Thyroid gland (tissue), 4 donors: ENCODE results near the gene CPA5. TPM values are rescaled to one million over a fixed set of nuclear protein-coding genes. Genes with fewer than 3 reads are reported as not detected.

ENCODE experiments used
- DNase-seq, 2 donors: peaks; one replicate each; pipeline ENCODE4 v3.0.0-alpha.2; 2019
- H3K27ac ChIP-seq, 3 donors: fragments of 200-600 bp; sonication (generic); 1 replicate in 2 of 3; 2 replicates in 1 of 3; pipeline ENCODE4 v1.5.1; 2016 to 2019; ENCODE audit warnings: mild to moderate bottlenecking in 1 of 3, moderate library complexity in 1 of 3
- H3K27me3 ChIP-seq: fragments of 200-600 bp; sonication (generic); one replicate; pipeline ENCODE4 v1.5.1; 2019
- H3K36me3 ChIP-seq, 2 donors: fragments of 200-600 bp; sonication (generic); one replicate each; pipeline ENCODE4 v1.5.1; 2016 to 2019
- H3K4me1 ChIP-seq, 2 donors: fragments of 200-600 bp; sonication (generic); one replicate each; pipeline ENCODE4 v1.5.1; 2017 to 2019
- H3K4me3 ChIP-seq, 3 donors: fragments of 200-600 bp; sonication (generic); replicated peaks in 1 of 3; 1 replicate in 2 of 3; 2 replicates in 1 of 3; pipeline ENCODE4 v1.5.1; 2016; ENCODE audit warnings: mild to moderate bottlenecking in 1 of 3
- H3K9me3 ChIP-seq: fragments of 200-600 bp; sonication (generic); one replicate; pipeline ENCODE4 v1.5.1; 2017
- CTCF ChIP-seq, 6 experiments: fragments of 200-600 bp in 3 of 6; fragments of 450-650 bp in 3 of 6; sonication (generic) in 3 of 6; IDR thresholded peaks; one replicate each; pipeline ENCODE4 v1.5.1; 2016 to 2019; ENCODE audit warnings: antibody characterized with exemption in 6 of 6, mild to moderate bottlenecking in 2 of 6, inconsistent platforms in 1 of 6, moderate library complexity in 1 of 6
- POLR2A ChIP-seq, 2 donors: fragments of 450-650 bp; IDR thresholded peaks; one replicate each; pipeline ENCODE4 v1.6.1; 2017; ENCODE audit warnings: antibody characterized with exemption in 2 of 2, mild to moderate bottlenecking in 2 of 2, moderate library complexity in 1 of 2
- WGBS, 2 donors: methylation state at CpG; one replicate each; pipeline ENCODE4 v1.1.5; 2017; 5-methylcytosine and 5-hydroxymethylcytosine counted together
- intact Hi-C: fragments of 100-400 bp; cut with DNase I; formaldehyde crosslinking; loops from one replicate; pipeline ENCODE4 v1.15.1; 2023
- total RNA-seq, 4 donors: library from RNA; depleted of rRNA; stranded (reverse); fragments of >200 nt; gene quantifications; one replicate each; pipeline ENCODE4 v1.2.3, GENCODE V29; 2016

The CPA5 gene
- total RNA-seq, 4 donors from 2014 or later = not detected

GRCh38 chr7:130303982-130304381 is 40.6 kb upstream of the CPA5 start:
- no peak overlapping the region for H3K4me3 ChIP-seq
- TF ChIP-seq POLR2A (IDR thresholded peaks at IDR 0.05) = no peak
- TF ChIP-seq CTCF (IDR thresholded peaks at IDR 0.05) = no peak
- H3K27ac ChIP-seq = no peak overlapping the region
- no peaks in the 10 kb centered on the region for H3K27me3 ChIP-seq
- WGBS, 2 donors = 95 to 99% methylated on average over 5 of the region's 5 CpGs
- intact Hi-C loops = no loop called here
- no peaks in the 10 kb centered on the region for H3K36me3 ChIP-seq
- no peaks in the 10 kb centered on the region for H3K4me1 ChIP-seq
- H3K9me3 ChIP-seq = no peaks in the 10 kb centered on the region
- no peak for DNase-seq

- DNase-seq = no peak
- 92 to 97% methylated on average over 3 of the region's 3 CpGs for WGBS, 2 donors
- no peaks in the 10 kb centered on the region for H3K4me1 ChIP-seq
- no peak overlapping the region for H3K4me3 ChIP-seq
- intact Hi-C loops = no loop called here
- no peaks in the 10 kb centered on the region for H3K27me3 ChIP-seq
- no peaks in the 10 kb centered on the region for H3K36me3 ChIP-seq
- H3K9me3 ChIP-seq = no peaks in the 10 kb centered on the region
- H3K27ac ChIP-seq = no peak overlapping the region
- TF ChIP-seq POLR2A (IDR thresholded peaks at IDR 0.05) (no peak), CTCF (IDR thresholded peaks at IDR 0.05) (no peak)
Observed at GRCh38 chr7:130304878-130305277, 39.7 kb upstream of the CPA5 start.

GRCh38 chr7:130305433-130306042 is 39.1 kb upstream of the CPA5 start:
- Histone ChIP-seq H3K4me3 (no peak overlapping the region), H3K9me3 (no peaks in the 10 kb centered on the region), H3K27ac (no peak overlapping the region), H3K27me3 (no peaks in the 10 kb centered on the region), H3K4me1 (no peaks in the 10 kb centered on the region), H3K36me3 (no peaks in the 10 kb centered on the region)
- 85% methylated on average over 21 of the region's 21 CpGs for WGBS, 2 donors
- no peak for TF ChIP-seq POLR2A (IDR thresholded peaks at IDR 0.05)
- no peak for DNase-seq
- intact Hi-C loops = no loop called here

- no peak for TF ChIP-seq POLR2A (IDR thresholded peaks at IDR 0.05)
- no peak for TF ChIP-seq CTCF (IDR thresholded peaks at IDR 0.05)
- no peaks in the 10 kb centered on the region for H3K9me3 ChIP-seq
- H3K4me3 ChIP-seq = no peak overlapping the region
- WGBS, 2 donors = 80 to 87% methylated on average over 6 of the region's 6 CpGs
- no peaks in the 10 kb centered on the region for H3K36me3 ChIP-seq
- no peak for DNase-seq
- H3K4me1 ChIP-seq = no peaks in the 10 kb centered on the region
- intact Hi-C loops = no loop called here
- H3K27me3 ChIP-seq = no peaks in the 10 kb centered on the region
- no peak overlapping the region for H3K27ac ChIP-seq
Observed at GRCh38 chr7:130309986-130310385, 34.6 kb upstream of the CPA5 start.

- intact Hi-C loops = no loop called here
- no peak overlapping the region for H3K27ac ChIP-seq
- DNase-seq = no peak
- no peaks in the 10 kb centered on the region for H3K27me3 ChIP-seq
- WGBS, 2 donors = 84 to 86% methylated on average over 6 of the region's 6 CpGs
- no peaks in the 10 kb centered on the region for H3K4me1 ChIP-seq
- TF ChIP-seq POLR2A (IDR thresholded peaks at IDR 0.05) = no peak
- no peak for TF ChIP-seq CTCF (IDR thresholded peaks at IDR 0.05)
- no peaks in the 10 kb centered on the region for H3K36me3 ChIP-seq
- H3K4me3 ChIP-seq = no peak overlapping the region
- no peaks in the 10 kb centered on the region for H3K9me3 ChIP-seq
Observed at GRCh38 chr7:130314305-130314704, 30.3 kb upstream of the CPA5 start.
